HepG2 (cell line): Measurements from ENCODE around the gene MRPL51. TPM values are rescaled to one million over a fixed set of nuclear protein-coding genes. Genes with fewer than 3 reads are reported as not detected.

Source experiments
- ATAC-seq: fragments of 200-7000 bp; cut with Tn5 transposase; 3 replicates; pipeline ENCODE4 v1.9.1; 2020; ENCODE audit warnings: mild to moderate bottlenecking, moderate library complexity
- BruUV-seq: library from RNA; stranded (reverse); fragments of 400-500 nt; replicated peaks from 2 replicates; lab custom pipeline; 2021; lab: Mats Ljungman, UMichigan
- CTCF ChIA-PET: fragments of 300-600 bp; formaldehyde crosslinking; extraction: SDS; loops from one replicate; lab custom pipeline; 2021; ENCODE audit warnings: low total read pairs, inconsistent platforms, low intra/inter-chr PET ratio; lab: Yijun Ruan, JAX
- POLR2A ChIA-PET: fragments of 350-600 bp; sonication (Branson Sonifier 250); formaldehyde crosslinking; loops from one replicate; lab custom pipeline; 2020; ENCODE audit warnings: antibody characterized with exemption, inconsistent platforms; lab: Yijun Ruan, JAX
- DNase-seq: peaks from one replicate; pipeline ENCODE4 v3.0.0-alpha.2; 2015; ENCODE audit warnings: low spot score
- FAIRE-seq: peaks from 3 replicates; lab custom pipeline; 2011; peaks lifted over from hg19 to GRCh38; lab: Jason Lieb, UNC
- H2AFZ ChIP-seq: one replicate; pipeline ENCODE4 v1.6.1; 2011; ENCODE audit warnings: low read length, inconsistent platforms
- H3K27ac ChIP-seq: fragments of 300-600 bp; 3 replicates; pipeline ENCODE4 v1.8.0; 2011; ENCODE audit warnings: mixed run types, mild to moderate bottlenecking, mixed read lengths, low read length, inconsistent platforms; ENCODE audit not compliant: insufficient read depth; ENCODE audit errors: extremely low read length
- H3K27me3 ChIP-seq, 2 experiments: fragments of 200-600 bp in 1 of 2; 2 replicates in 1 of 2; 3 replicates in 1 of 2; pipeline versions ENCODE4 v1.6.0 to v1.8.0; 2011; ENCODE audit warnings: low read length in 2 of 2, mild to moderate bottlenecking in 2 of 2, moderate library complexity in 2 of 2, inconsistent platforms in 1 of 2; ENCODE audit not compliant: insufficient read depth in 2 of 2, control insufficient read depth in 1 of 2
- H3K36me3 ChIP-seq, 2 experiments: fragments of 200-600 bp in 1 of 2; replicated peaks in 1 of 2; 2 replicates in 1 of 2; 3 replicates in 1 of 2; pipeline versions ENCODE4 v1.5.1 to v1.8.0; 2011; ENCODE audit warnings: low read length in 2 of 2, inconsistent platforms in 1 of 2; ENCODE audit not compliant: insufficient read depth in 2 of 2, control insufficient read depth in 1 of 2
- H3K4me1 ChIP-seq: 2 replicates; pipeline ENCODE4 v1.5.1; 2012; ENCODE audit warnings: low read length, inconsistent platforms; ENCODE audit not compliant: insufficient read depth
- H3K4me2 ChIP-seq: 2 replicates; pipeline ENCODE4 v1.6.0; 2011; ENCODE audit warnings: low read depth, low read length, inconsistent platforms
- H3K4me3 ChIP-seq, 3 experiments: fragments of 200-600 bp in 1 of 3; sonication (generic), shearing (Covaris generic) in 1 of 3; replicated peaks in 1 of 3; 2 replicates each; pipeline ENCODE4 v1.5.1; 2011 to 2016; ENCODE audit warnings: low read length in 3 of 3, inconsistent platforms in 2 of 3, low read depth in 2 of 3, mild to moderate bottlenecking in 2 of 3, control low read depth in 1 of 3, mixed read lengths in 1 of 3; ENCODE audit not compliant: insufficient read depth in 1 of 3
- H3K79me2 ChIP-seq: one replicate; pipeline ENCODE4 v1.6.1; 2011; ENCODE audit warnings: low read length, inconsistent platforms; ENCODE audit not compliant: insufficient read depth
- H3K9ac ChIP-seq: 2 replicates; pipeline ENCODE4 v1.6.0; 2011; ENCODE audit warnings: mild to moderate bottlenecking, low read depth, low read length, inconsistent platforms; ENCODE audit not compliant: insufficient read depth
- H3K9me3 ChIP-seq: 2 replicates; pipeline ENCODE4 v1.5.1; 2012; ENCODE audit warnings: mild to moderate bottlenecking, low read length
- H4K20me1 ChIP-seq: 2 replicates; pipeline ENCODE4 v1.6.0; 2011; ENCODE audit warnings: inconsistent platforms, mild to moderate bottlenecking, low read length, moderate library complexity; ENCODE audit not compliant: insufficient read depth
- BORCS8-MEF2B ChIP-seq: sonication (generic); formaldehyde crosslinking; IDR thresholded peaks from 2 replicates; pipeline ENCODE4 v1.8.0; 2022; ENCODE audit warnings: mild to moderate bottlenecking, missing genetic modification reagents
- CEBPB ChIP-seq: IDR thresholded peaks from 2 replicates; pipeline ENCODE4 v1.6.1; 2011; ENCODE audit warnings: low read depth, low read length, improper control_type of control experiment, borderline replicate concordance
- CEBPG ChIP-seq: IDR thresholded peaks from 2 replicates; pipeline ENCODE4 v1.6.1; 2016
- POLR2A ChIP-seq, 2 experiments: IDR thresholded peaks; 2 replicates each; pipeline ENCODE4 v1.6.1; 2011; ENCODE audit warnings: low read depth in 2 of 2, low read length in 2 of 2, mild to moderate bottlenecking in 1 of 2, moderate library complexity in 1 of 2; ENCODE audit not compliant: insufficient read depth in 1 of 2
- SAP130 ChIP-seq: IDR thresholded peaks from 2 replicates; pipeline ENCODE4 v1.6.1; 2016; ENCODE audit warnings: low read depth
- ZNF747 ChIP-seq: sonication (generic); formaldehyde crosslinking; IDR thresholded peaks from 2 replicates; pipeline ENCODE4 v1.8.1; 2023; ENCODE audit warnings: missing genetic modification reagents, mild to moderate bottlenecking, borderline replicate concordance
- WGBS: methylation state at CpG from one replicate; pipeline ENCODE4 v1.1.6; 2017; ENCODE audit warnings: low lambda C conversion rate; 5-methylcytosine and 5-hydroxymethylcytosine counted together
- in situ Hi-C: cut with HindIII; loops from 2 replicates; pipeline ENCODE4 v1.10.0; 2017; ENCODE audit warnings: low pct_unique_long_range_greater_than_20kb; ENCODE audit not compliant: extremely low pct_ligation_motif_present
- intact Hi-C: fragments of 100-400 bp; cut with micrococcal nuclease; formaldehyde crosslinking; loops from one replicate; pipeline ENCODE4 v1.10.0; 2022; ENCODE audit not compliant: unreplicated experiment
- polyA plus RNA-seq, 8 experiments: library from polyadenylated mRNA; depleted of rRNA in 3 of 8; stranded (reverse) in 7 of 8; unstranded in 1 of 8; fragments of >200 nt; fragmentation: Illumina TruSeq in 4 of 8; extraction: Trizol in 4 of 8; gene quantifications; 2 replicates each; pipeline versions ENCODE4 v1.2.1 to v1.2.3, GENCODE V29; 2011 to 2016; ENCODE audit warnings: low read depth in 4 of 8, missing spikeins in 1 of 8, mixed read lengths in 1 of 8; ENCODE audit not compliant: insufficient read depth in 1 of 8
- total RNA-seq, 5 experiments: library from RNA; depleted of rRNA; stranded (reverse); fragments of >200 nt; fragmentation: Illumina TruSeq; extraction: Trizol; gene quantifications; 2 replicates each; pipeline ENCODE4 v1.2.3, GENCODE V29; 2016; ENCODE audit warnings: low read depth in 1 of 5
- TF ChIP-seq, protein P1 (sequence below): sonication (generic); formaldehyde crosslinking; IDR thresholded peaks from 2 replicates; pipeline ENCODE4 v1.5.0; 2020; ENCODE audit warnings: mild to moderate bottlenecking, missing genetic modification reagents, borderline replicate concordance
- TF ChIP-seq, protein P2 (sequence below): sonication (generic); formaldehyde crosslinking; IDR thresholded peaks from 2 replicates; pipeline ENCODE4 v1.4.0; 2020; ENCODE audit warnings: mild to moderate bottlenecking, missing genetic modification reagents

MRPL51 gene
- total and polyA plus RNA-seq, 2 of the 13 experiments (the other 11 are each of a cell fraction or from before 2014, with no cell fraction given): 64.8 to 278 TPM

DNA sequence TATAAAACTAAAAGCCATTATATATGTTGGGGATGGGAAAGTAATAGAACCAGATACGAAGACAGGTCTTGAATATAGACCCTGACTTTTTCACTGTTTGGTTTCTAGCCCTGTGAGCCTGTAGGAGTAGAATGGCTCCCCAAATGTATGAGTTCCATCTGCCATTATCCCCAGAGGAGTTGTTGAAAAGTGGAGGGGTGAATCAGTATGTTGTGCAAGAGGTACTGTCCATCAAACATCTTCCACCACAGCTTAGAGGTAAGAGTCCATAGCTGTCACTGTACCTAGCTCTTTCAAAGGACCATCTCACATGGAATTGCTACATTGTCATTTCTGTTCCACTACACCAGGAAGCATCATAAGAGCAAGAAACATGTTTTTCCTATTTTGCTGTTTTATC, 1.9 kb upstream of the MRPL51 start:
- ATAC-seq (no peak), FAIRE-seq (no peak), DNase-seq (no peak)
- H3K79me2 ChIP-seq: peaks cover 48% of the 10 kb centered on the region
- peaks cover 38% of the 10 kb centered on the region for H3K4me1 ChIP-seq
- ChIA-PET POLR2A (interaction anchor here (2.1 kb wide), 2 partner anchors 24 to 39 kb away, joined by 7 to 11 read pairs; partner anchors contain the start of genes GAPDH and VAMP1), CTCF (no interaction called here)
- H3K27ac ChIP-seq: no peak overlapping the region
- peaks cover 4 to 47% of the 10 kb centered on the region in 2 experiments; a peak in 4 of 5 replicates for H3K36me3 ChIP-seq
- TF ChIP-seq BORCS8-MEF2B: no peak
- TF ChIP-seq CEBPG (CRISPR knock-in tag): peak; percentile 61
- TF ChIP-seq SAP130: peak; percentile 39; the same call in 1 of the 2 replicates
- TF ChIP-seq ZNF747 (CRISPR knock-in tag): no peak
- TF ChIP-seq, protein P1, sequence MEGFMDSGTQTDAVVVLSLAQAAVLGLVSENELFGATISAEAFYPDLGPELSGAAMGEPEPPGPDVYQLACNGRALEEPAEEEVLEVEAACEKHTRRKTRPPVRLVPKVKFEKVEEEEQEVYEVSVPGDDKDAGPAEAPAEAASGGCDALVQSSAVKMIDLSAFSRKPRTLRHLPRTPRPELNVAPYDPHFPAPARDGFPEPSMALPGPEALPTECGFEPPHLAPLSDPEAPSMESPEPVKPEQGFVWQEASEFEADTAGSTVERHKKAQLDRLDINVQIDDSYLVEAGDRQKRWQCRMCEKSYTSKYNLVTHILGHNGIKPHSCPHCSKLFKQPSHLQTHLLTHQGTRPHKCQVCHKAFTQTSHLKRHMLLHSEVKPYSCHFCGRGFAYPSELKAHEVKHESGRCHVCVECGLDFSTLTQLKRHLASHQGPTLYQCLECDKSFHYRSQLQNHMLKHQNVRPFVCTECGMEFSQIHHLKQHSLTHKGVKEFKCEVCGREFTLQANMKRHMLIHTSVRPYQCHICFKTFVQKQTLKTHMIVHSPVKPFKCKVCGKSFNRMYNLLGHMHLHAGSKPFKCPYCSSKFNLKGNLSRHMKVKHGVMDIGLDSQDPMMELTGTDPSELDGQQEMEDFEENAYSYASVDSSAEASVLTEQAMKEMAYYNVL (CRISPR knock-in tag): no peak
- TF ChIP-seq CEBPB: peak; percentile 63; the same call in 1 of the 2 replicates
- TF ChIP-seq POLR2A (IDR thresholded peaks at IDR 0.05; ENCODE audit: insufficient read depth in 1 of 2, low read depth in 2 of 2, low read length in 2 of 2): 0 out of 4 replicates have a peak, but pooled peaks of 1 of the 2 experiments have one; percentile 24
- TF ChIP-seq, protein P2, sequence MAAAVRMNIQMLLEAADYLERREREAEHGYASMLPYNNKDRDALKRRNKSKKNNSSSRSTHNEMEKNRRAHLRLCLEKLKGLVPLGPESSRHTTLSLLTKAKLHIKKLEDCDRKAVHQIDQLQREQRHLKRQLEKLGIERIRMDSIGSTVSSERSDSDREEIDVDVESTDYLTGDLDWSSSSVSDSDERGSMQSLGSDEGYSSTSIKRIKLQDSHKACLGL: no peak
- H3K4me2 ChIP-seq: peak overlapping the region; percentile 92
- H3K4me3 ChIP-seq: peak overlapping the region; percentile 61 to 80 (median 67); a peak in 5 of 6 replicates
- no peak overlapping the region for H2AFZ ChIP-seq
- in situ Hi-C loops: no loop called here
- WGBS: 82% methylated on average over 1 of the region's 1 CpG
- no peaks in the 10 kb centered on the region; a peak in 1 of 5 replicates for H3K27me3 ChIP-seq
- no peaks in the 10 kb centered on the region for H3K9me3 ChIP-seq
- no TSS peak for BruUV-seq
- intact Hi-C loops: loop anchor here (1.0 to 2.0 kb wide), 2 partner anchors 38 to 72 kb away; no protein-coding TSS in a partner anchor
- H3K9ac ChIP-seq: peak overlapping the region; percentile 83
- peaks cover 7% of the 10 kb centered on the region for H4K20me1 ChIP-seq
